Mesendoderm (in vitro differentiated cells): Measurements from ENCODE around the gene BTG1.

ENCODE experiments used
- DNase-seq: peaks from one replicate; pipeline ENCODE4 v3.0.0; 2013
- H2AK5ac ChIP-seq: 2 replicates; pipeline ENCODE4 v1.6.1; 2013; ENCODE audit warnings: low read length, inconsistent platforms
- H2BK120ac ChIP-seq: 2 replicates; pipeline ENCODE4 v1.6.1; 2013; ENCODE audit warnings: low read depth, mild to moderate bottlenecking, low read length, moderate library complexity, mixed read lengths
- H2BK15ac ChIP-seq: replicated peaks from 2 replicates; pipeline ENCODE4 v1.6.1; 2013; ENCODE audit warnings: low read depth, mild to moderate bottlenecking, moderate library complexity
- H2BK5ac ChIP-seq: 2 replicates; pipeline ENCODE4 v1.6.1; 2013; ENCODE audit warnings: low read length, inconsistent platforms
- H3K18ac ChIP-seq: 2 replicates; pipeline ENCODE4 v1.6.1; 2013; ENCODE audit warnings: mild to moderate bottlenecking, low read length, mixed read lengths
- H3K23ac ChIP-seq: one replicate; pipeline ENCODE4 v1.6.1; 2013; ENCODE audit warnings: low read length
- H3K27ac ChIP-seq: 2 replicates; pipeline ENCODE4 v1.5.1; 2013; ENCODE audit warnings: low read depth, mild to moderate bottlenecking, inconsistent platforms, low read length, moderate library complexity
- H3K27me3 ChIP-seq: 2 replicates; pipeline ENCODE4 v1.6.1; 2013; ENCODE audit warnings: low read length, control low read depth, mild to moderate bottlenecking, inconsistent platforms; ENCODE audit not compliant: insufficient read depth, poor library complexity
- H3K36me3 ChIP-seq: 2 replicates; pipeline ENCODE4 v1.6.1; 2013; ENCODE audit warnings: low read length, inconsistent platforms; ENCODE audit not compliant: control insufficient read depth, insufficient read depth
- H3K4ac ChIP-seq: one replicate; pipeline ENCODE4 v1.6.1; 2013; ENCODE audit warnings: low read depth, mild to moderate bottlenecking, low read length, moderate library complexity
- H3K4me1 ChIP-seq: 2 replicates; pipeline ENCODE4 v1.6.1; 2013; ENCODE audit warnings: low read depth, low read length, inconsistent platforms; ENCODE audit not compliant: control insufficient read depth
- H3K4me2 ChIP-seq: 2 replicates; pipeline ENCODE4 v1.6.1; 2013; ENCODE audit warnings: low read length
- H3K4me3 ChIP-seq: 2 replicates; pipeline ENCODE4 v1.5.1; 2013; ENCODE audit warnings: mild to moderate bottlenecking, low read length
- H3K56ac ChIP-seq: one replicate; pipeline ENCODE4 v1.6.1; 2013; ENCODE audit warnings: low read length
- H3K79me1 ChIP-seq: 2 replicates; pipeline ENCODE4 v1.6.1; 2013; ENCODE audit warnings: low read length, inconsistent platforms
- H3K79me2 ChIP-seq: 2 replicates; pipeline ENCODE4 v1.6.1; 2013; ENCODE audit warnings: mild to moderate bottlenecking, low read length; ENCODE audit not compliant: control insufficient read depth, insufficient read depth
- H3K9ac ChIP-seq: 2 replicates; pipeline ENCODE4 v1.6.1; 2013; ENCODE audit warnings: low read length, inconsistent platforms
- H4K5ac ChIP-seq: one replicate; pipeline ENCODE4 v1.6.1; 2013; ENCODE audit warnings: low read length
- H4K8ac ChIP-seq: one replicate; pipeline ENCODE4 v1.6.1; 2013; ENCODE audit warnings: low read depth, mild to moderate bottlenecking, control low read depth, low read length, moderate library complexity
- WGBS: extraction: QIAGEN DNeasy Blood & Tissue Kit; methylation state at CpG from one replicate; pipeline ENCODE4 v1.1.7; 2013; ENCODE audit warnings: low lambda C conversion rate, missing lambda C conversion rate; ENCODE audit not compliant: insufficient coverage; ENCODE audit errors: extremely low coverage; 5-methylcytosine and 5-hydroxymethylcytosine counted together

BTG1 gene

DNA sequence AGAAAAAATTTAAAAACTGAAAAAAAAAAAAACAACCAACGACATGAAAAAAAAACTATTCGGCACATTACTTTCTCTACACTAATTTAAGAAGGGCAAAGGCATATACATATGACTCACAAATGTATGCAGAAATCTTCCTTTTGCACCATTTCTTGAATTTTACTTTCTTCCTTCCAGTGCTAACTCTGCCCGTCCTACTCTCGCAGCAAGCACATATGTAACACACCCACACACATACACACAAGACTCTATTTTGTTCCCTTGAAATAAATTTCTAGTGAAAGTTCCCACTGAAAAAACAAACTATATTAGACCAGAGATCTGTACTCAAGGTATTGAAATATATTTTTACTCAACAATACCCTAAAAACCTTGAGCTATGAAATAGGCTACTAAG is 14.6 kb downstream of the BTG1 start:
- no CpG with 5 or more reads among the region's 4 CpGs for WGBS
- Histone ChIP-seq H2AK5ac (no peak overlapping the region), H3K4me1 (no peaks in the 10 kb centered on the region), H2BK15ac (no peak overlapping the region), H3K23ac (no peak overlapping the region), H3K79me2 (peaks cover 12% of the 10 kb centered on the region), H2BK5ac (no peak overlapping the region), H3K4me2 (no peak overlapping the region), H3K27ac (no peak overlapping the region), H3K36me3 (no peaks in the 10 kb centered on the region), H3K56ac (no peak overlapping the region), H4K5ac (no peak overlapping the region), H2BK120ac (no peak overlapping the region), H3K9ac (no peak overlapping the region), H3K79me1 (peaks cover 9% of the 10 kb centered on the region), H3K18ac (no peak overlapping the region), H3K27me3 (no peaks in the 10 kb centered on the region), H3K4me3 (no peak overlapping the region), H4K8ac (no peak overlapping the region), H3K4ac (no peak overlapping the region)
- DNase-seq = no peak

DNA sequence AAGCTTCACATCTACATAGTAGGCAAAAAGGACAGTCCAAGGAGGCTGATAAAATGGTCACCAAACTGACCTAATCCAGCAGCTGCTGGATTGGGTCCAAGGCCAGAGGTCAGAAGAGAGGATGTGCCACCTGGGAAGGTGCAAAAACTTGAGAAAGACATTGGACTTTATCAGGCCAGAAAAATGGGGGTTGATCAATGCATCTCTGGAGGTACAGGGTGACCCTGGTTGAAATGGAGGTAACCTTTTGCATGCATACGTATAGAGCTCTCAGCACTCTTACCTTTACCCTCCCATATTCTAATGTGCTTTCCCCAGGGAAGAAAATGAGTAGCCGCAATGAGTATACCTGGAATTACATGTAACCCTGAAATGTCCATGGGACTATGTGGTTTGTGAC is 16.0 kb downstream of the BTG1 start:
- Histone ChIP-seq H4K8ac (no peak overlapping the region), H3K9ac (no peak overlapping the region), H3K79me1 (peaks cover 9% of the 10 kb centered on the region), H3K36me3 (no peaks in the 10 kb centered on the region), H3K4ac (no peak overlapping the region), H3K27ac (no peak overlapping the region), H3K79me2 (peaks cover 10% of the 10 kb centered on the region), H3K4me1 (no peaks in the 10 kb centered on the region), H2AK5ac (no peak overlapping the region), H3K18ac (no peak overlapping the region), H3K27me3 (no peaks in the 10 kb centered on the region), H3K4me2 (no peak overlapping the region), H3K4me3 (no peak overlapping the region), H4K5ac (no peak overlapping the region), H2BK15ac (no peak overlapping the region), H3K56ac (no peak overlapping the region), H2BK5ac (no peak overlapping the region), H2BK120ac (no peak overlapping the region), H3K23ac (no peak overlapping the region)
- WGBS = no CpG with 5 or more reads among the region's 2 CpGs
- no peak for DNase-seq

DNA sequence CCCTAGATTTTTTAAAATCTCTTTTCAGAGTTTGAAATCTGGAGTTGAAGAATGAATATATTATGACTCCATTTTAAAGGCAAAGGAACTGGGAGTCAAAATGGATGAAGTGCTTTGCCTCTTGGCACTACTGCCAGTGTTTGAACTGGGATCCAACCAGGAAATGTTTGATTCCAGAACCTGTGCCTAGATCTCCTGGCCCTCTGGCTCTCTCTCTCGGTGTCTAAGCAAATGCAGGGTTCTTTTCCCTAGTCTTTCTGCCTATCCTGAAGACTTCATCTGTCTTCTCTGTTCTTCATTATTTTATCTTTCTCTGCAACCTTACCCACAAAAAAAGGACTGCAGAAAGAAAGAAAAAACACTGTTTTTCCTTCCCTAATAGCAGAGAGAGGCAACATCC is 17.0 kb downstream of the BTG1 start:
- Histone ChIP-seq H2BK5ac (no peak overlapping the region), H3K56ac (no peak overlapping the region), H2BK120ac (no peak overlapping the region), H4K5ac (no peak overlapping the region), H3K27ac (no peak overlapping the region), H3K27me3 (no peaks in the 10 kb centered on the region), H3K79me2 (peaks cover 7% of the 10 kb centered on the region), H3K4me1 (no peaks in the 10 kb centered on the region), H3K36me3 (no peaks in the 10 kb centered on the region), H2AK5ac (no peak overlapping the region), H3K4me3 (no peak overlapping the region), H3K4ac (no peak overlapping the region), H3K18ac (no peak overlapping the region), H4K8ac (no peak overlapping the region), H3K4me2 (no peak overlapping the region), H3K79me1 (peaks cover 7% of the 10 kb centered on the region), H3K23ac (no peak overlapping the region), H3K9ac (no peak overlapping the region), H2BK15ac (no peak overlapping the region)
- no CpG with 5 or more reads among the region's 1 CpG for WGBS
- no peak for DNase-seq

DNA sequence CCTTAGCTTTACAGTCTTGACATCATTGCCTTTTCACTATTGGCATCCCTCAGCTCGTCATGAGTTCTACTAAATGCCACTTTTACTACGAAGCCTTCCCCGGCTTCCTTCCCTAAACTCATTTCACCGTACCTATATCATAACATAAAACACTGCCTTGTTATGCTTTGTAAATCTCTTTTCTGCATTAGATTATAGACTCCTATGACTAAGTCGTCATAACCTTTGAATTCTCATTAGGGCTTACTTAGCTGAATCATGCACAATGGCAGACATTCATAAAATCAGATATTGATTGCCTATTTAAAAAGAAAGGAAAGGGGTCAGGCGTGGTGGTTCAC is 21.0 kb downstream of the BTG1 start:
- WGBS = 100% methylated on average over 3 of the region's 6 CpGs
- Histone ChIP-seq H2BK15ac (no peak overlapping the region), H4K5ac (no peak overlapping the region), H3K4me3 (no peak overlapping the region), H3K23ac (no peak overlapping the region), H3K36me3 (no peaks in the 10 kb centered on the region), H2BK5ac (no peak overlapping the region), H2BK120ac (no peak overlapping the region), H4K8ac (no peak overlapping the region), H3K4me2 (no peak overlapping the region), H2AK5ac (no peak overlapping the region), H3K4me1 (no peaks in the 10 kb centered on the region), H3K9ac (no peak overlapping the region), H3K4ac (no peak overlapping the region), H3K27ac (no peak overlapping the region), H3K56ac (no peak overlapping the region), H3K79me1 (peaks cover 4% of the 10 kb centered on the region), H3K27me3 (no peaks in the 10 kb centered on the region), H3K79me2 (peaks cover 2% of the 10 kb centered on the region), H3K18ac (no peak overlapping the region)
- DNase-seq = no peak

DNA sequence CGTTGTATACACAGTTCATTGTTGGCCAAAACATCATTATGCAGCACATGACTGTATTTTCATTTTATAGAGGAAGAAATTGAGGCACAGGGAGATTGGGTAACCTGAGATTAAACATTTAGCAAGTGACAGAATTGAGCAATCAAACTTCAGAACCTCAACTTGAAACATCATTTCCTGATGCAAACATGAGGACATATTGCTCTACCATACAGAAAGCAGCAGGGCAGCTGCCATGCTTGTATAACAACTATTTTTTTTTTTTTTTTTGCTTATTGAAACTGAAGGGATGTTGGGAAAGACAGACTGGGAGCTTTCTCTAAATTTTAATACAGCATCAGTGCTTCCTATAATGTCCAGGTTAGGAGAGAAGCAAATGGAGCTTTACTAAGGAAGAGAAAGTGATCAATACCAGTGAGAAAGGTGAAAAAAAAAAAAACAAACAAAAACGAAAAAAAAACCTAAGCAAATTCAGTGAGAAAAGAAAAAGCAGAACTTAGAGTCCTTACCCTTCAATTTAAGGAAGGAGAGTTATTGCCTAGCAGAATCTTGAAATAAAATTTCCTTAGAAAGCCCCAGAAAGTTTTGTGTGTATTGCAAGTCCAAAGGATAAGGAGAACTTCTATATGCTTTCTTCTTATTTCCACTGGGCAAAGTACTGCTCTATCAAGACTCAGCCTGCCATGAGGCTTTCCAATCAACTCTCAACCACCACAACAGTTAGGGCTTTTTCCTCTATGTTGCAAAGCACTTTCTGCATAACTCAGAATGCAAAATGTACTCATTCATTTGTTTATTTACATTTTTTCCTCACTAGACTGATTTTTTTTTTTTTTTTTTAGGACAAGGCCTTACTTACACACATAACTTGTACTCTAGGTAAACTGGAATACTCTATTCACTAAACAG is 21.6 kb downstream of the BTG1 start:
- Histone ChIP-seq H3K56ac (no peak overlapping the region), H3K18ac (no peak overlapping the region), H3K79me2 (no peaks in the 10 kb centered on the region), H3K4me2 (no peak overlapping the region), H3K79me1 (peaks cover 2% of the 10 kb centered on the region), H3K4me3 (no peak overlapping the region), H3K27me3 (no peaks in the 10 kb centered on the region), H4K8ac (no peak overlapping the region), H3K4ac (no peak overlapping the region), H3K4me1 (no peaks in the 10 kb centered on the region), H2BK5ac (no peak overlapping the region), H2BK15ac (no peak overlapping the region), H3K36me3 (no peaks in the 10 kb centered on the region), H3K23ac (no peak overlapping the region), H2AK5ac (no peak overlapping the region), H2BK120ac (no peak overlapping the region), H4K5ac (no peak overlapping the region), H3K27ac (no peak overlapping the region), H3K9ac (no peak overlapping the region)
- WGBS = no CpG with 5 or more reads among the region's 2 CpGs
- DNase-seq = no peak
